Stimulated activated CD8-positive, alpha-beta memory T cell treated with anti-CD3 and anti-CD28 coated beads, Interleukin-15, amount 100 ng/mL, for 24 hours (primary cell): Measurements from ENCODE around the gene MYCL.
"Not testable (repeated sequence)": the region's sequence is repeated elsewhere in the genome, so short reads cannot be mapped to it uniquely, and the experiment has no call there.

ENCODE experiments used
- DNase-seq: peaks from one replicate; pipeline ENCODE4 v3.0.0-alpha.2; 2020; ENCODE audit warnings: low read depth

The MYCL gene

GRCh38 chr1:39917825-39918224 lies 16.1 kb upstream of the MYCL start:
- no peak for DNase-seq

- DNase-seq = no peak
Observed at GRCh38 chr1:39915499-39916129, 13.9 kb upstream of the MYCL start.

DNA sequence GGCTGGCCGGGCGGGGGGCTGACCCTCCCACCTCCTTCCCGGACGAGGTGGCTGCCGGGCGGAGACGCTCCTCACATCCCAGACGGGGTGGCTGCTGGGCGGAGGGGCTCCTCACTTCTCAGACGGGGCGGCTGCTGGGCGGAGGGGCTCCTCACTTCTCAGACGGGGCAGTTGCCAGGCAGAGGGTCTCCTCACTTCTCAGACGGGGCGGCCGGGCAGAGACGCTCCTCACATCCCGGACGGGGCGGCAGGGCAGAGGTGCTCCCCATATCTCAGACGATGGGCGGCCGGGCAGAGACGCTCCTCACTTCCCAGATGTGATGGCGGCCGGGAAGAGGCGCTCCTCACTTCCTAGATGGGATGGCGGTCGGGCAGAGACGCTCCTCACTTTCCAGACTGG lies 11.4 kb upstream of the MYCL start:
- DNase-seq = not testable (repeated sequence)

DNA sequence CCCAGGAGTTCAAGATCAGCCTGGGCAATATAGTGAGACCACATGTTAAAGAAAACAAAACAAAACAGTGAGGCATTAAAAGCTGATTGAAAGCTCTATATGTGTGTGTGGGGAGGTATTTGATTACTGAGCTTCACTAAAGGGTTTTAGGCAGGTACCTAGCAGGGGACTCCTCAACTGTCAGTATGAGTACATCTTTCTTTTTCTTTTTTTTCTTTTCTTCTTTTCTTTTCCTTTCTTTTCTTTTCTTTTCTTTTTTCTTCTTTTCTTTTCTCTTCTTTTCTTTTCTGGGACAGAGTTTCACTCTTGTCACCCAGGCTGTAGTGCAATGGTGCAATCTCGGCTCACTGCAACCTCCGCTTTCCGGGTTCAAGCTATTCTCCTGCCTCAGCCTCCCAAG lies 8.5 kb upstream of the MYCL start:
- no peak for DNase-seq

GRCh38 chr1:39908534-39908933 lies 6.8 kb upstream of the MYCL start:
- no peak for DNase-seq

- DNase-seq = no peak
Observed at GRCh38 chr1:39907528-39908453, 6.1 kb upstream of the MYCL start.

DNA sequence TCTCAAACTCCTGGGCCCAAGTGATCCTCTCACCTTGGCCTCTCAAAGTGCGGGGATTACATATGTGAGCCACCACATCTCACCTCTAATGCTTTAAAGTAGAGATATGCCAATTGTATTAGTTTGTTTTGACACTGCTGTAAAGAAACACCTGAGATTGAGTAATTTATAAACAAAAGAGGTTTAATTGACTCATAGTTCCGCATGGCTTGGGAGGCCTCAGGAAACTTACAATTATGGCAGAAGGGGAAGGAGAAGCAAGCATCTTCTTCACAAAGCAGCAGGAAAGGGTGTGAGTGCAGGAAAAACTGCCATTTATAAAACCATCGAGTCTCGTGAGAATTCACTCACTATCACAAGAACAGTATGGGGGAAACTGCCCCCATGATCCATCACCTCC lies 3.5 kb upstream of the MYCL start:
- no peak for DNase-seq

GRCh38 chr1:39902460-39902807 lies 717 bp upstream of the MYCL start:
- DNase-seq = no peak

DNA sequence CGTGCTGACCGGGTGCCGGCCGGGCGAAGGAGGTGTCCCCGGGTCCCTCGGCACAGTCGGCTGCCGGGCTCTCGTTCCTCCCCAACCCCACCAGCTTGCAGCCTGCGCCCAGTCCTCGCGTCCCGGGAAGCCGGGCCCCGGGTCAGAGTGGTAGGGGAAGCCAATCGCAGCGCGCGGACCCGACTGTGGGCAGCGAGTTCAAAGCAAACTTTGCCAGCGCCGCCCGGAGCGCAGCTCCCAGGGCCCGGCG lies 328 bp downstream of the MYCL start:
- no peak for DNase-seq

DNA sequence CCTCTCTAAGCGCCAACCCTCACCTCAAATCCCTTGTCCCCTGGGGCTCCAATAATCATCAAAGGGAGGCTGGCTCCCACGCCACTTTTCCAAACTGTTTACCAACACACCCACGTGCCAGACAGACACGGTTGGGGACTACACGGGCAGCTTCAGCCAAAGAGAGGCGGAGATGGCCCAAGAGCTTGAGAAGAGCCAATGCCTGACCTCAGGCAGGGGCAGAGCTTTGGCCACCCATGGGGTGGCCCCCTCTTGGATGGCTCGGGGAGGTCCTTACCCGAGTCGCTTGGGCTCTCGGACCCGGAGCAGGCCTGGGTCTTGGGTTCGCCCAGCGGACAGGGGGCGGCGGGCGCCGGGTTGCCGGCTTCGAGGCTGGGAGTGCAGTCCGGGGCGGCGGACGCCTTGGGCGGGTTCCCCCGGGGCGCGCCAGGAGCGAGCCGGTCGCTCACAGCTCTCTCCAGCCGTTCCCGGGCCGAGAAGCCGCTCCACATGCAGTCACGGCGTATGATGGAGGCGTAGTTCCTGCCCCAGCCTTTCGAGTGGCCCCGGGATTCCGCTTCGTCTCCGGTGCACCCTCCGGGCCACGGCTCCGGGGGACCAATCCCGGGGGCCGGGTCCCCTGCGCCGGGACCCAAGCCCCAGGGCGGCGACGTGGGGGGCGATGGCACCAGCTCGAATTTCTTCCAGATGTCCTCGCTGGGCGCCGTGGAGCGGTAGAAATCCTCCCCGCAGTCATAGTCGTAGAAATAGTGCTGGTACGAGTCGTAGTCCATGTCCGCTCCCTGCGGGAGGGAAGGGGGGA lies 854 bp downstream of the MYCL start:
- no peak for DNase-seq

DNA sequence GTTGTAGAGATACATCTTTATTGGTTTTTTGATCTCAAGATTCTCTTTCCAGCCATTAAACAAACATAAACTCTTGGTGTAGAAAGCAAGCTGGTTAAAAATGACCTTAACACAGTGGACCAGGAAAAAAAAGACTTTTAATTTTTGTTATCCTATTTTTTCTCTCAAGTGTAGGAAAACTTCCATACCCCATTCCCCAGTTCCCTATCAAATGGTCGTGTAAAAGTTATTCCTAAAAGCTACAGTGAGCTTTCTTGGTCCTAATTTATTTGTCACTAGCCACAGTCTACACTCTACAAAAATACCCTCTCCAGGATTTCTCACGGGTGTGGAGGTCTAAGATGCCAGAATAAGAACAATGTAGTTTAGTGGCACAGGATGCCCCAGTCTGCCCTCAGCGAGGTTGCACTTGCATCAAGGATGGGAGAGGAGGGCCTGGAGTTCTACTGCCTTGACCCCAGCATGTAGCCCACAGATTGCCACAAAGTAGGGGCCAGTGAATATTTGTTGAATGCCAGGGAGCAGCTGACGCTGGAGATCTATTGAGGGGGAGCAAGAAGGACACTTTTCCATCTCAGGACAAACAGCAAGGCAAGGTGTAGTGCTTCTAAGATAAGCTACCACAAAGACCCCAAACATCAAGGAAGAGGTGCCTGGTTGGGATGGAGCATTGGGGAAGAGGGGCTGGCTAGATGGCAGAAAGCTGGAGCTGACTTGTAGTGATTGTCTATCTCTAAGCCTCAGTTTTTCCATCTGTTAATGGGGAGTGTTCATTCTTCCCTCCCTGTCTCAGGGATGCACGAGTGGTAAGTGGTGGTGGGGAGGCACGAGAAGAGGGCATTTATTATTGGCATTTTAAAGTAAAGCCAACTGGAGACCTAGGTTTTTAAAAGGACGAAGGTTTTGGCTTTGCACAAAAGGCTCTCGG lies 1.8 kb downstream of the MYCL start:
- no peak for DNase-seq

DNA sequence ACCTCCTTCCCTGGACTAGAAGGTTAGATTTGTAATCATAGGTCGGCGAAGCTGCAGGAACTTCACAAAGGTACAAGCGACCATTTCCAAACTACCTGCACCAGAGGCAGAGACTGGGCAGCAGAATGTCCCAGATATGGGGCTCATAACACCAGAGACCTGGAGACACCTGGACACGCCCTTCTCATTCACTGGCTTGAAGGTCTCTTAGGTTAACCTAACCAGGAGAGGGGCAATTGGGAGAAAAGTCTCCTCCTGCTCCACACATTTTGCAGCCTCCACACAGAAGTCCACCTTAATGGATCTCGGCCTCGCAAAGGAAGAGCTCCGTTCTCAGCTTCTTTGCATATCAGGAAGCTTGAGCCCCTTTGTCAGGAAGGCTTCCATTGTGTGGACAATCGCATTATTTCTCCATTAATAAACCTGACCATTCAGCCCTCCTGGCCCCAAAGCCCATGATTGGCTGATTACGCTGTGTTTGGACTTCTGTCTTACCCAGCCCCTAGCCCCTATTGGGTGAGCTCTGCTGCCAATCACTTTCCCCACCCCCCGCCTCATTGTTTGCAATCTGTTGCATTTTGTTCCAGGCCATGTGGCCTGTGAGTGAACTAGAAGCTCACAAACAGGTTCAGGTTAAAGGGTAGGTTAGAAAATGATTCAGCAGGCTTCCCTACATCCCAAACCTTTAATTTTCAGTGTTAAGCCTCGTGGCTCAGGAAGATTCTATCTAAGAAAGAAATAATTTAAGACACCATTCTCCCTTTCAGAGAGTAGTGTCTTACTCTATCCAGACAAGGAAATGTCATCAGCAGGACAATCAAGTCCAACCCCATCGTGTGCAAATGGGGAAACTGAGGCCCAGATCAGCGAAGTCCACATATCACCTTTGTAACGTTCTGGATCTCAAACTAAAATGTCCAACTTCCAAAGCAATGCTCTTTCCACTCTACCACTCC lies 2.8 kb downstream of the MYCL start:
- DNase-seq = no peak

- DNase-seq = no peak
Observed at GRCh38 chr1:39898191-39898590, 3.5 kb downstream of the MYCL start.

DNA sequence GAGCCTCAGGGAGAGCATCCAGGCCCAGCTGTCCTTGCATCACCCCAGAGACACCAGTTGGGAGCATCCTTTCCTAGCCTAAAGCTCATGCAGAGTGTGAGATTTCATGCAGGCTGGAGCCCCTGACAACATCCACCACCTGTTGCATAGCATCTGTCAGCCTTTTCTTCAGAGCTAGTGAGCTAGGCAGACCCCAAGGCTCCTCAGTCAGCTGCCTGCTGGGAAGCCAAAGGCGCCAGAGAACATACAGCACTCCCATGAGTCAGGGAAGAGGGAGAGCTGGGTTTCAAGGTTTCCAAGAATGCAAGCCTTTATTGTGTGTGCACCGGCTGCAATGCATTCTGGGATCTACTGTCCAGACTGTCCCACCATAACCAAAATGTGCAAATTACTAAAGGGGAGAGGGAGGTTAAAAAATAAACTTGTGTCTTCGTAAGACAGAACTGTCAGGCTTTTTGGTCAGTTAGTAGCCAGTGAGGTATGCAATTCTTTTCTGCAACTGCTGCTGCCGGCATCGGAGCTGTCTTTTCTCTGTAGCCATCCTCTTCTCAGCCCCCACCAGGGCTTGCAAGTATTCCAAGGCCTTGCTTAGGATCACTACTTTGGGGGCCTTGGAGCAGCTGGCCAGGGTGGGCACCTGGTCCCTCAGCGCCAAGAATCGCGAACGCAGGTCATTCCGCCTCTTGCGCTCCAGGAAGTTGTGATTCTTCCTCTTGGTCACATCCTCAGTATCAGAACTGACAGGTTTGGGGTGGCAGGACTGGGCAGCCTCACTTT lies 4.6 kb downstream of the MYCL start:
- DNase-seq = no peak

- DNase-seq = no peak
Observed at GRCh38 chr1:39895731-39896480, 5.8 kb downstream of the MYCL start.

GRCh38 chr1:39894884-39895495 lies 6.7 kb downstream of the MYCL start:
- DNase-seq = no peak

GRCh38 chr1:39892601-39893595 lies 8.8 kb downstream of the MYCL start:
- no peak for DNase-seq

DNA sequence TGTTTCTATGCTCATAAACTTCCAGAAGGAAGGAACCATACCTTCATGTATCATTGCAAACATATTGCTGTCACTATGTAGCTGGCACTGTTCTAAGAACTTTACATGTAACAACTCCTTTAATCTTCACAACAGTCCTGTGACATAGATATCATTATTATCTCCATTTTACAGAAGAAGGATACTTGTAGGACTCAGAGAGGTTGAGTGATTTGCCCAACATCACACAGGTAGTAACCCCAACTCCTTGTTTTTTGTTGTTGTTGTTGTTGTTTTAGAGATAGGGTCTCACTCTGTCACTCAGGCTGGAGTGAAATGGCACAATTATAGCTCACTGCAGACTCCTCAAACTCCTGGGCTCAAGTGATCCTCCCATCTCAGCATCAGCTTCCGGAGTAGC lies 10.8 kb downstream of the MYCL start:
- DNase-seq = no peak
